ENCODE measurements around the gene ZDHHC14.

ZDHHC14 gene

DNA sequence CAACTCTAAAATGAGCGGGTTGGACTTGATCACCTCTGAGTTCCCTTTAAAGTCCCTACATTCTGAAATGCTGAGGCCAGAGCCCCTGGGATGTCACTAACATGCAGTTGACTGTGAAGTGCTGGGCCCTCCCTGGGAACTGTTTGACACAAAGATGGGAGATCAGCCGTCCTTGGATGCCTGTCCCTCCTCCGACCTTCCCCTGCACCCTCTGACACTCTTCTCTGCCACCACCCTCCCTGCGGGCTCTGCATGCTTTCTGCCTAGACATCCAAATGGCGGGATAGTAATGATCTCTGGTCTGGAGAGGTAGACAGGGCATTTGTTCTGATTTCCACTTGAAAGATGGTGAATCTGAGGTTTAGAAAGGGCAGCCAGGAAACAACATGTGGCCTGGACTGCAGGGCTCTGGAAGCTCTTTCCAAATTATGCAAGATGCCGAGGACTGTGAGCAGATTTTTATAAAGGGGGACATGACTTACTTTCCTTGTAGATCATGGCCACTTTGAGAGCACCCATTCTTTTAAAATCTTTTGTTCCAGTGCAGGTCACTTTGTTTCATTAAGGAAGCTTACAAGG lies 113.2 kb downstream of the ZDHHC14 start:
- H3K9me3 ChIP-seq (ENCODE audit: control insufficient read depth in 2 of 2, low read length in 2 of 2) = no peaks in the 10 kb centered on the region
- no peak overlapping the region for H3K9ac ChIP-seq (ENCODE audit: low read depth in 1 of 2, low read length in 2 of 2)
- no peak overlapping the region for H3K4me3 ChIP-seq (ENCODE audit: low read length in 2 of 2)
- H3K36me3 ChIP-seq (ENCODE audit: control insufficient read depth in 2 of 2, insufficient read depth in 2 of 2, low read length in 2 of 2) = no peaks in the 10 kb centered on the region
- H3K4me1 ChIP-seq (ENCODE audit: control insufficient read depth in 2 of 2, insufficient read depth in 2 of 2, low read length in 2 of 2) = no peaks in the 10 kb centered on the region
- H3K27me3 ChIP-seq (ENCODE audit: control insufficient read depth in 2 of 2, insufficient read depth in 2 of 2, low read length in 2 of 2) = no peaks in the 10 kb centered on the region
- no peak overlapping the region for H3K27ac ChIP-seq (ENCODE audit: low read depth in 2 of 2, low read length in 2 of 2)

DNA sequence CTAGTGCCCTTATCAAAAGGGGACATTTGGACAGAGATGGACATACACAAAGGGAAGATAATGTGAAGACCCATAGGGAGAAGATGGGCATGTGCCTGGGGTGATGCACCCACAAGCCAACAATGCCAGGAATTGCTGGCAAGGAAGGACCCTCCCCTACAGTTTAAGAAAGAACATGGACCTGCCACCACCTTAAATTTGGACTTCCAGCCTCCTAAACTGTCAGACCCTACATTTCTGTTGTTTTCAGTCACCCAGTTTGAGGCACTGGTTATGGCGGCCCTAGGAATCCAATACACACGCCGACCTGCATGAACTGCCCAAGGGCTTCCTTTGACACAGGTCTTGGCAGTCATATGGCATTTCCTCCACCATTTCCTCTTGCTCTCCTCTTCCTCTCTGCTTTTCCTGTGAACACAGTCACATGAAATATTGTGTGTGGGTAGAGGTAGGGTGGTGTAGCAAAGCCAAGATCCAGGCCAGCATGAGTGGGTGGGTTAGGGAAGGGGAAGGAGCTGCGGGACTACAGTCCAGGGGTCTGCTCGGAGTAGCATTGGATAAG lies 115.6 kb downstream of the ZDHHC14 start:
- Histone ChIP-seq H3K27ac (ENCODE audit: low read depth in 2 of 2, low read length in 2 of 2) (no peak overlapping the region), H3K4me3 (ENCODE audit: low read length in 2 of 2) (no peak overlapping the region), H3K9ac (ENCODE audit: low read depth in 1 of 2, low read length in 2 of 2) (no peak overlapping the region), H3K4me1 (ENCODE audit: control insufficient read depth in 2 of 2, insufficient read depth in 2 of 2, low read length in 2 of 2) (no peaks in the 10 kb centered on the region), H3K27me3 (ENCODE audit: control insufficient read depth in 2 of 2, insufficient read depth in 2 of 2, low read length in 2 of 2) (no peaks in the 10 kb centered on the region), H3K36me3 (ENCODE audit: control insufficient read depth in 2 of 2, insufficient read depth in 2 of 2, low read length in 2 of 2) (no peaks in the 10 kb centered on the region), H3K9me3 (ENCODE audit: control insufficient read depth in 2 of 2, low read length in 2 of 2) (no peaks in the 10 kb centered on the region)

DNA sequence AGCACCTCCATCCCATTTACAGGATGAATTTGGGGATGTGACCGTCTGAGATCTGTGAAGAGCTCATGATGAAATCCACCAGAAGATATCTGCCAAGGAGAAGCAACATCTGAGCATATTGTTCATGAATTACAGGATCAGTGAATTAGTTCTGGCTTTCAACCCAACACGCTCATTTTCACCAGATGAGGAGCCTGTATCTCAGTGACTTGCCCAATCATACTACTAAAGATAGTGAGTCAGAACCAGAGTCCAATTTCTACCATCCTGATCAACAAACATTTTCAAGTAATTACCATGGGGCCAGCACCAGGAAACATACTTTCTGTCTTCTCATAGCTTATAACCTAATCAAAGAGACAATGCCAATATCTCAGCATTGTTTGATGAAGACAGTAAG lies 116.6 kb downstream of the ZDHHC14 start:
- Histone ChIP-seq H3K27me3 (ENCODE audit: control insufficient read depth in 2 of 2, insufficient read depth in 2 of 2, low read length in 2 of 2) (no peaks in the 10 kb centered on the region), H3K36me3 (ENCODE audit: control insufficient read depth in 2 of 2, insufficient read depth in 2 of 2, low read length in 2 of 2) (no peaks in the 10 kb centered on the region), H3K9me3 (ENCODE audit: control insufficient read depth in 2 of 2, low read length in 2 of 2) (no peaks in the 10 kb centered on the region), H3K4me1 (ENCODE audit: control insufficient read depth in 2 of 2, insufficient read depth in 2 of 2, low read length in 2 of 2) (no peaks in the 10 kb centered on the region), H3K9ac (ENCODE audit: low read depth in 1 of 2, low read length in 2 of 2) (no peak overlapping the region), H3K27ac (ENCODE audit: low read depth in 2 of 2, low read length in 2 of 2) (no peak overlapping the region), H3K4me3 (ENCODE audit: low read length in 2 of 2) (no peak overlapping the region)

DNA sequence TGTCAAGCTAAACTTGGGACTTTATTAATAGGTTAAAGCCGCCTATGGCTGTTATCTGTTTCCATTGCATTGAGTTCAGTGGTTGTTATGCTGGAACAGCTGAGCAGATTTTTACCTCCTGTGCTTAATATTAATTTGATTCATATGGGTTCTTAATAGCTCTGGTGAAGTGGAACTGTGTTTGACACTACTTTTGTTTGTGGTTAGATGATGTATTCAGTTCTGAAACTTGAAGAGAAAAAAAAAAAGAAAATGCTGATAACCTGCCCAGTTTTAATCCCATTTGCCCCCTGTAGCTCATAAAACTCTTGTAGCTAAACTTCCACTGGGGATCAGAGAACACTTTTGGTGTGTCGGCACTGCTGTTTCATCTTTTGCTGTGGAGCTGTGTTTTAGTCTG lies 117.8 kb downstream of the ZDHHC14 start:
- Histone ChIP-seq H3K9ac (ENCODE audit: low read depth in 1 of 2, low read length in 2 of 2) (no peak overlapping the region), H3K4me1 (ENCODE audit: control insufficient read depth in 2 of 2, insufficient read depth in 2 of 2, low read length in 2 of 2) (no peaks in the 10 kb centered on the region), H3K36me3 (ENCODE audit: control insufficient read depth in 2 of 2, insufficient read depth in 2 of 2, low read length in 2 of 2) (no peaks in the 10 kb centered on the region), H3K4me3 (ENCODE audit: low read length in 2 of 2) (no peak overlapping the region), H3K27me3 (ENCODE audit: control insufficient read depth in 2 of 2, insufficient read depth in 2 of 2, low read length in 2 of 2) (no peaks in the 10 kb centered on the region), H3K27ac (ENCODE audit: low read depth in 2 of 2, low read length in 2 of 2) (no peak overlapping the region), H3K9me3 (ENCODE audit: control insufficient read depth in 2 of 2, low read length in 2 of 2) (no peaks in the 10 kb centered on the region)

DNA sequence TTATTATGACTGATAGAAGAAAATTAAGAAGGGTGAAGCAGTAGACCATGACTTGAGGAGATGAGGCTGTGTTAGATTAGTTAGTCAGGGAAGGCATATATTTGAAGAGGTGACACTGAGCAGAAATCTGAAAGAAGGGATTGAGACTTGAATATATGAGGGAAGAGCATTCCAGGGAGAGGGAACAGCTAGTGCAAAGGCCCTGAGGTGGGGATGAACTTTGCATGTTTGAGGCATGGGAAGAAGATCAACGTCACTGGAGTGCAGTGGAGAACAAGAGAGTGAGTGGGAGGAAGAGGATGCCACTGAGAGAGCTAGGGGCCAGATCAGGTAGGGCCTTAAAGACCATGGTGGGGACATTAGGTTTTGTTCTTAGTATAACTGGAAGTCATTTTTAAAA lies 119.0 kb downstream of the ZDHHC14 start:
- no peaks in the 10 kb centered on the region for H3K9me3 ChIP-seq (ENCODE audit: control insufficient read depth in 2 of 2, low read length in 2 of 2)
- no peak overlapping the region for H3K4me3 ChIP-seq (ENCODE audit: low read length in 2 of 2)
- no peak overlapping the region for H3K9ac ChIP-seq (ENCODE audit: low read depth in 1 of 2, low read length in 2 of 2)
- no peak overlapping the region for H3K27ac ChIP-seq (ENCODE audit: low read depth in 2 of 2, low read length in 2 of 2)
- H3K27me3 ChIP-seq (ENCODE audit: control insufficient read depth in 2 of 2, insufficient read depth in 2 of 2, low read length in 2 of 2) = no peaks in the 10 kb centered on the region
- no peaks in the 10 kb centered on the region for H3K36me3 ChIP-seq (ENCODE audit: control insufficient read depth in 2 of 2, insufficient read depth in 2 of 2, low read length in 2 of 2)
- H3K4me1 ChIP-seq (ENCODE audit: control insufficient read depth in 2 of 2, insufficient read depth in 2 of 2, low read length in 2 of 2) = no peaks in the 10 kb centered on the region

DNA sequence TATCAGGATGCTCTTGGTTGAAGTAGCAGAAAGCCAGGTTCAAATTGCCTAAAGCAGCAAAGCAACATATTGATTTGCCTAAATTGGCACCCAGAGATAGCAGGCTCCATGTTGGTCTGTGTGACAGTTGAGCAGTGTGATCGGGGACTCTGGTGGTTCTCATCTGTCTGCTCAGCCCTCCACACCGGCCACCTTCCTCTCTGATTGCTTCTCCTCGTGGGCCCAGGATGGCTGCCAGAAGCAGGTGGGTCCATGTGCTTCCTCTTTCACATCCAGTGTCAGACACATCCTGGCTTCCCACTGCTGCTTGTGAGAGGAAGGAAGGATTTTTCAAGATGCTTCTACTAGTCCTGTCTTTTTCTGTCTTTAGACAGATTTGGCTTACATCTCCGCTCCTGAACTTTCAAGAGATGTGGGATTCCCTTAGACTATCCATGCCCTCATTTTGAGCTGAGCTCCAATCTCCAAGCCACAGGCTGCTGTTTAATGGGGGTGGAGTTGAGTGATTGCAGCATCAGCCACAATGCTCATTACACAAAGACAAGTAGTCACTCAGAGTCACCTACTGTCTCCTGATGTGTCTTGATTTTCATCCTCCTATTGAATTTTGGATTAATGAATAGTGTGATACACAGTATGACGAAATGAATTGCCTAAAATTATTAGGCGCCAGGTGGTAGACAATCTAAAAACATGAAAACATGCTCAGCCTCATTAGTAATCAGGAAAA lies 122.2 kb downstream of the ZDHHC14 start:
- H3K27ac ChIP-seq (ENCODE audit: low read depth in 2 of 2, low read length in 2 of 2) = no peak overlapping the region
- H3K4me1 ChIP-seq (ENCODE audit: control insufficient read depth in 2 of 2, insufficient read depth in 2 of 2, low read length in 2 of 2) = no peaks in the 10 kb centered on the region
- H3K9ac ChIP-seq (ENCODE audit: low read depth in 1 of 2, low read length in 2 of 2) = no peak overlapping the region
- no peaks in the 10 kb centered on the region for H3K27me3 ChIP-seq (ENCODE audit: control insufficient read depth in 2 of 2, insufficient read depth in 2 of 2, low read length in 2 of 2)
- H3K4me3 ChIP-seq (ENCODE audit: low read length in 2 of 2) = no peak overlapping the region
- H3K9me3 ChIP-seq (ENCODE audit: control insufficient read depth in 2 of 2, low read length in 2 of 2) = peaks cover 0 to 12% of the 10 kb centered on the region in 2 donors
- no peaks in the 10 kb centered on the region for H3K36me3 ChIP-seq (ENCODE audit: control insufficient read depth in 2 of 2, insufficient read depth in 2 of 2, low read length in 2 of 2)

DNA sequence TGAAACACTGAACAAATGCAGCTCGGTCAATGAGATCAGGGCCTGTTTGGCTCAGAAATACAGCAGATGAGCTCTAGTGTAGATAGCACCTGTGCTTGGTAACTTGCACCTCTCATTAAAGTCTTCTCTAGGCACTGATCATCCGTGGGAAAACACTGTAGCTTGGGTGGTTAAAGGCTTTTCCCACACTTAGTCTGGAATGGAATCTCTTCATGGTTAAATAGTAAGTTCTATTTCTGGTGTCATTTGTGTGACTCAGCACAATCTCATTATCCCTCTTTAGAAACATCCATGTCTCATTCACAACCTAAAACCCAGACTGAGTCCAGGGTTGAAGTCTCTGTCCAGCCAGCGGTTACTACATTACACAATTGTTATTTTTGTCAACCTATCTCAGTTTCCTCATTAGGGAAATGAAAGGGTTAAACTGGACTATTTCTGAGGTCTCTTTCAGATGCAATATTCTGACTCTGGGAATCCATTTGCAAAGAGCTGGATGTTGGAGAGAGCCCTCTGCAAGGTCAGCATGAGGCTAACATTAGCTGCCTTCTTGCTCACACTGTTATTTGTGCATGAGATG lies 125.0 kb downstream of the ZDHHC14 start:
- no peak overlapping the region for H3K4me3 ChIP-seq (ENCODE audit: low read length in 2 of 2)
- no peaks in the 10 kb centered on the region for H3K4me1 ChIP-seq (ENCODE audit: control insufficient read depth in 2 of 2, insufficient read depth in 2 of 2, low read length in 2 of 2)
- peaks cover 0 to 12% of the 10 kb centered on the region in 2 donors for H3K9me3 ChIP-seq (ENCODE audit: control insufficient read depth in 2 of 2, low read length in 2 of 2)
- no peaks in the 10 kb centered on the region for H3K36me3 ChIP-seq (ENCODE audit: control insufficient read depth in 2 of 2, insufficient read depth in 2 of 2, low read length in 2 of 2)
- H3K9ac ChIP-seq (ENCODE audit: low read depth in 1 of 2, low read length in 2 of 2) = no peak overlapping the region
- no peak overlapping the region for H3K27ac ChIP-seq (ENCODE audit: low read depth in 2 of 2, low read length in 2 of 2)
- H3K27me3 ChIP-seq (ENCODE audit: control insufficient read depth in 2 of 2, insufficient read depth in 2 of 2, low read length in 2 of 2) = no peaks in the 10 kb centered on the region

DNA sequence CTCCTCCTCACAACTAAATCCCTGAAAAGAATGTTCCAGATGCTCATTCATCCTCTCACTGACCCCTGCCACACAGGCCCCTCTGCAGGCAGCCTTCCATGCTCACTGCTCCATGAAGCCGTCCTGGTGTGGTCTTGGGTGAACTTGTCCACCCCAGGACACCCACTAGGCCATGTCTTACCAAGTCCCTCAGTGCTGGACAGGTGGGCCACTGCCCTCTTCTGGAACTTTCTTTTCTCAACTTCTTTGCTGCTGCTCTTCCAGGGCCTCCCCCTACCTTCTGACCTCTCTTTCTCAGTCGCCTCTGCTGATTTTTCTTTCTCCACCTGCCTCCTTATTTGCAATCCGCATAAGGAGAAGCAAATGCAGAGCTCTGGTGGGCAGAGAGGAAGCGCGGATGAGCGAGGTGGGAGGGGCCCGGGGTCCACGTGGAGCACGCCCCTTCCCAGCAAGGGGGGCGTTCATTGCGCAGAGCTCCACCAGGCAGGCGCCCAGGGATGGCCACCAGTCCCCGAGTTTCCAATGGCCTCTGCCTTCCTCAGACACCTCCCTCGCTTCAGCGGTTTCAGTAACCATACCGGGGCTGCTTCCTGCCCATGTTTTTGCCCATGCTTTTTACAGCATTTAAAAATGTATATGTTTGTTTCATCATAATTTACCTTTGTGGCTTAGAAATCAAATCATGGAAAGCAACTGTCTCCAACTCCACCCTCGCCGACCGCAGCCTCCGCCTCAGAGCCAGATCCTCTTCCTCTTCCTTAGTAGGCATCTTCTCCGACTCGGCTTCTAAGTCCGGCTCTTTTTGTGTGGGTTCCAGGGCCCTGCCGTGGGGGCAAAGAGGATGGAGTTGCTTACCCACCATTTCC lies 129.6 kb downstream of the ZDHHC14 start:
- peaks cover 0 to 9% of the 10 kb centered on the region in 2 donors for H3K9me3 ChIP-seq (ENCODE audit: control insufficient read depth in 2 of 2, low read length in 2 of 2)
- H3K27me3 ChIP-seq (ENCODE audit: control insufficient read depth in 2 of 2, insufficient read depth in 2 of 2, low read length in 2 of 2) = no peaks in the 10 kb centered on the region
- H3K27ac ChIP-seq (ENCODE audit: low read depth in 2 of 2, low read length in 2 of 2) = no peak overlapping the region
- no peak overlapping the region for H3K4me3 ChIP-seq (ENCODE audit: low read length in 2 of 2)
- no peaks in the 10 kb centered on the region for H3K36me3 ChIP-seq (ENCODE audit: control insufficient read depth in 2 of 2, insufficient read depth in 2 of 2, low read length in 2 of 2)
- no peak overlapping the region for H3K9ac ChIP-seq (ENCODE audit: low read depth in 1 of 2, low read length in 2 of 2)
- H3K4me1 ChIP-seq (ENCODE audit: control insufficient read depth in 2 of 2, insufficient read depth in 2 of 2, low read length in 2 of 2) = no peaks in the 10 kb centered on the region

DNA sequence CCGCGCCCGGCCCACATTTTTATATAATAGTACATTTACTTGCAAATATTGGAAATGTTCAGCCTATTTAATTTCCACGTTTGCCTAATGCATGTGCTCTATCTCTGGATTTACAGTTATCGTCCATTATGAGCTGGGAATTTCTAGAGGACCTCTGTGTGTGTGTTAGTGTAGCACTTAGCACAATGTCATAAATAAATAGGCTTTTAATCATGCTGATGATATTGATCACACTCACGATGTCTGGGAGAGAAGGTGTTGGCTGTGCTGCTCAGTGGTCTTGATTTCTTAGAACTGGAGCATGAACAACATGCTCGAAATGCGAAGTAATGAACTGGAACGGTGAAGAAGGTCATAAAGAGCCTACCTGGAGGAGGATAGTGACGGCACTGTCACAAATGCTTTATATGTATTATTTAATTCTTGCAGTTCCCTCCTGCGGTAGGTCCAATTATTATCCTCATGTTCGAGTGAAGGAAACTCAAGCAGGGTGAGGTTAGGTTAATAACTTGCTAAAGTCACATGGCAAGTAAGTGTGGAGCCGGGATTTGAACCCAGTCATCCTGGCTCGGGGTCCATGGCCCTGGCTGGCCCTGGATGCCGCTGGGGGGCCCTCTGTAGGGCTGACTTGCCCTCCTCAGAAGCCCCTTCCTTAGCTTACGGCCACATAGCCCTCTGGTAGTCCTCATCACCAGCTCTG lies 130.8 kb downstream of the ZDHHC14 start:
- Histone ChIP-seq H3K27ac (ENCODE audit: low read depth in 2 of 2, low read length in 2 of 2) (no peak overlapping the region), H3K27me3 (ENCODE audit: control insufficient read depth in 2 of 2, insufficient read depth in 2 of 2, low read length in 2 of 2) (no peaks in the 10 kb centered on the region), H3K9ac (ENCODE audit: low read depth in 1 of 2, low read length in 2 of 2) (no peak overlapping the region), H3K4me3 (ENCODE audit: low read length in 2 of 2) (no peak overlapping the region), H3K36me3 (ENCODE audit: control insufficient read depth in 2 of 2, insufficient read depth in 2 of 2, low read length in 2 of 2) (no peaks in the 10 kb centered on the region), H3K4me1 (ENCODE audit: control insufficient read depth in 2 of 2, insufficient read depth in 2 of 2, low read length in 2 of 2) (no peaks in the 10 kb centered on the region), H3K9me3 (ENCODE audit: control insufficient read depth in 2 of 2, low read length in 2 of 2) (no peaks in the 10 kb centered on the region)
